HepG2 (cell line): ENCODE data around the gene ZSCAN2. TPM values are rescaled to one million over a fixed set of nuclear protein-coding genes. Genes with fewer than 3 reads are reported as not detected.
A peak's percentile ranks its signal among the peaks of the same experiment; 100 is the strongest.

Source experiments
- ATAC-seq: fragments of 200-7000 bp; cut with Tn5 transposase; 3 replicates; pipeline ENCODE4 v1.9.1; 2020; ENCODE audit warnings: mild to moderate bottlenecking, moderate library complexity
- BruUV-seq: library from RNA; stranded (reverse); fragments of 400-500 nt; replicated peaks from 2 replicates; lab custom pipeline; 2021; lab: Mats Ljungman, UMichigan
- CTCF ChIA-PET: fragments of 300-600 bp; formaldehyde crosslinking; extraction: SDS; loops from one replicate; lab custom pipeline; 2021; ENCODE audit warnings: low total read pairs, inconsistent platforms, low intra/inter-chr PET ratio; lab: Yijun Ruan, JAX
- POLR2A ChIA-PET: fragments of 350-600 bp; sonication (Branson Sonifier 250); formaldehyde crosslinking; loops from one replicate; lab custom pipeline; 2020; ENCODE audit warnings: antibody characterized with exemption, inconsistent platforms; lab: Yijun Ruan, JAX
- DNase-seq: peaks from one replicate; pipeline ENCODE4 v3.0.0-alpha.2; 2015; ENCODE audit warnings: low spot score
- FAIRE-seq: peaks from 3 replicates; lab custom pipeline; 2011; peaks lifted over from hg19 to GRCh38; lab: Jason Lieb, UNC
- H2AFZ ChIP-seq: one replicate; pipeline ENCODE4 v1.6.1; 2011; ENCODE audit warnings: low read length, inconsistent platforms
- H3K27ac ChIP-seq: fragments of 300-600 bp; 3 replicates; pipeline ENCODE4 v1.8.0; 2011; ENCODE audit warnings: mixed run types, mild to moderate bottlenecking, mixed read lengths, low read length, inconsistent platforms; ENCODE audit not compliant: insufficient read depth; ENCODE audit errors: extremely low read length
- H3K27me3 ChIP-seq, 2 experiments: fragments of 200-600 bp in 1 of 2; 2 replicates in 1 of 2; 3 replicates in 1 of 2; pipeline versions ENCODE4 v1.6.0 to v1.8.0; 2011; ENCODE audit warnings: low read length in 2 of 2, mild to moderate bottlenecking in 2 of 2, moderate library complexity in 2 of 2, inconsistent platforms in 1 of 2; ENCODE audit not compliant: insufficient read depth in 2 of 2, control insufficient read depth in 1 of 2
- H3K36me3 ChIP-seq, 2 experiments: fragments of 200-600 bp in 1 of 2; replicated peaks in 1 of 2; 2 replicates in 1 of 2; 3 replicates in 1 of 2; pipeline versions ENCODE4 v1.5.1 to v1.8.0; 2011; ENCODE audit warnings: low read length in 2 of 2, inconsistent platforms in 1 of 2; ENCODE audit not compliant: insufficient read depth in 2 of 2, control insufficient read depth in 1 of 2
- H3K4me1 ChIP-seq: 2 replicates; pipeline ENCODE4 v1.5.1; 2012; ENCODE audit warnings: low read length, inconsistent platforms; ENCODE audit not compliant: insufficient read depth
- H3K4me2 ChIP-seq: 2 replicates; pipeline ENCODE4 v1.6.0; 2011; ENCODE audit warnings: low read depth, low read length, inconsistent platforms
- H3K4me3 ChIP-seq, 3 experiments: fragments of 200-600 bp in 1 of 3; sonication (generic), shearing (Covaris generic) in 1 of 3; replicated peaks in 1 of 3; 2 replicates each; pipeline ENCODE4 v1.5.1; 2011 to 2016; ENCODE audit warnings: low read length in 3 of 3, inconsistent platforms in 2 of 3, low read depth in 2 of 3, mild to moderate bottlenecking in 2 of 3, control low read depth in 1 of 3, mixed read lengths in 1 of 3; ENCODE audit not compliant: insufficient read depth in 1 of 3
- H3K79me2 ChIP-seq: one replicate; pipeline ENCODE4 v1.6.1; 2011; ENCODE audit warnings: low read length, inconsistent platforms; ENCODE audit not compliant: insufficient read depth
- H3K9ac ChIP-seq: 2 replicates; pipeline ENCODE4 v1.6.0; 2011; ENCODE audit warnings: mild to moderate bottlenecking, low read depth, low read length, inconsistent platforms; ENCODE audit not compliant: insufficient read depth
- H3K9me3 ChIP-seq: 2 replicates; pipeline ENCODE4 v1.5.1; 2012; ENCODE audit warnings: mild to moderate bottlenecking, low read length
- H4K20me1 ChIP-seq: 2 replicates; pipeline ENCODE4 v1.6.0; 2011; ENCODE audit warnings: inconsistent platforms, mild to moderate bottlenecking, low read length, moderate library complexity; ENCODE audit not compliant: insufficient read depth
- ELF3 ChIP-seq: IDR thresholded peaks from 2 replicates; pipeline ENCODE4 v1.6.1; 2016; ENCODE audit warnings: missing genetic modification reagents, missing compliant biosample characterization
- ELF4 ChIP-seq: sonication (generic); formaldehyde crosslinking; IDR thresholded peaks from 2 replicates; pipeline ENCODE4 v1.5.0; 2020; ENCODE audit warnings: missing genetic modification reagents, mild to moderate bottlenecking, moderate library complexity, borderline replicate concordance
- ERF ChIP-seq: IDR thresholded peaks from 2 replicates; pipeline ENCODE4 v1.6.1; 2018; ENCODE audit warnings: missing biosample characterization, missing genetic modification reagents
- FOSL1 ChIP-seq: sonication (generic); formaldehyde crosslinking; IDR thresholded peaks from 2 replicates; pipeline ENCODE4 v1.9.0; 2021; ENCODE audit warnings: missing genetic modification reagents, borderline replicate concordance
- FOSL2 ChIP-seq: sonication (generic); formaldehyde crosslinking; IDR thresholded peaks from 2 replicates; pipeline ENCODE4 v1.4.0; 2020; ENCODE audit warnings: missing genetic modification reagents
- GATAD2A ChIP-seq: IDR thresholded peaks from 2 replicates; pipeline ENCODE4 v1.6.1; 2016
- HDAC2 ChIP-seq: sonication (generic); formaldehyde crosslinking; IDR thresholded peaks from 2 replicates; pipeline ENCODE4 v1.4.0; 2020; ENCODE audit warnings: missing genetic modification reagents
- HOXA3 ChIP-seq: sonication (generic); formaldehyde crosslinking; IDR thresholded peaks from 2 replicates; pipeline ENCODE4 v1.5.0; 2020; ENCODE audit warnings: missing genetic modification reagents
- MIXL1 ChIP-seq: IDR thresholded peaks from 2 replicates; pipeline ENCODE4 v1.6.1; 2016
- SAP130 ChIP-seq: IDR thresholded peaks from 2 replicates; pipeline ENCODE4 v1.6.1; 2016; ENCODE audit warnings: low read depth
- SIN3B ChIP-seq: fragments of 150-350 bp; IDR thresholded peaks from 2 replicates; pipeline ENCODE4 v1.6.1; 2014; ENCODE audit warnings: low read length
- SMC3 ChIP-seq: IDR thresholded peaks from 2 replicates; pipeline ENCODE4 v1.6.1; 2011; ENCODE audit warnings: low read length, improper control_type of control experiment
- SP140L ChIP-seq: sonication (generic); formaldehyde crosslinking; IDR thresholded peaks from 2 replicates; pipeline ENCODE4 v1.4.0; 2020; ENCODE audit warnings: missing genetic modification reagents, borderline replicate concordance
- TEAD3 ChIP-seq: optimal IDR thresholded peaks from 2 replicates; pipeline ENCODE3; 2016; ENCODE audit warnings: borderline replicate concordance
- ZBTB37 ChIP-seq: sonication (generic); formaldehyde crosslinking; IDR thresholded peaks from 2 replicates; pipeline ENCODE4 v1.4.0; 2020; ENCODE audit warnings: mild to moderate bottlenecking, missing genetic modification reagents
- ZC3H4 ChIP-seq: sonication (generic); formaldehyde crosslinking; IDR thresholded peaks from 2 replicates; pipeline ENCODE4 v1.4.0; 2020; ENCODE audit warnings: missing genetic modification reagents, borderline replicate concordance
- ZFP90 ChIP-seq: sonication (generic); formaldehyde crosslinking; IDR thresholded peaks from 2 replicates; pipeline ENCODE4 v1.8.0; 2022; ENCODE audit warnings: missing genetic modification reagents, mild to moderate bottlenecking, inconsistent platforms, borderline replicate concordance
- ZNF329 ChIP-seq: sonication (generic); formaldehyde crosslinking; IDR thresholded peaks from 2 replicates; pipeline ENCODE4 v1.9.0; 2021; ENCODE audit warnings: low read depth, mild to moderate bottlenecking, missing genetic modification reagents
- WGBS: methylation state at CpG from one replicate; pipeline ENCODE4 v1.1.6; 2017; ENCODE audit warnings: low lambda C conversion rate; 5-methylcytosine and 5-hydroxymethylcytosine counted together
- in situ Hi-C: cut with HindIII; loops from 2 replicates; pipeline ENCODE4 v1.10.0; 2017; ENCODE audit warnings: low pct_unique_long_range_greater_than_20kb; ENCODE audit not compliant: extremely low pct_ligation_motif_present
- intact Hi-C: fragments of 100-400 bp; cut with micrococcal nuclease; formaldehyde crosslinking; loops from one replicate; pipeline ENCODE4 v1.10.0; 2022; ENCODE audit not compliant: unreplicated experiment
- polyA plus RNA-seq, 8 experiments: library from polyadenylated mRNA; depleted of rRNA in 3 of 8; stranded (reverse) in 7 of 8; unstranded in 1 of 8; fragments of >200 nt; fragmentation: Illumina TruSeq in 4 of 8; extraction: Trizol in 4 of 8; gene quantifications; 2 replicates each; pipeline versions ENCODE4 v1.2.1 to v1.2.3, GENCODE V29; 2011 to 2016; ENCODE audit warnings: low read depth in 4 of 8, missing spikeins in 1 of 8, mixed read lengths in 1 of 8; ENCODE audit not compliant: insufficient read depth in 1 of 8
- total RNA-seq, 5 experiments: library from RNA; depleted of rRNA; stranded (reverse); fragments of >200 nt; fragmentation: Illumina TruSeq; extraction: Trizol; gene quantifications; 2 replicates each; pipeline ENCODE4 v1.2.3, GENCODE V29; 2016; ENCODE audit warnings: low read depth in 1 of 5
- TF ChIP-seq, protein P1 (sequence below): sonication (generic); formaldehyde crosslinking; IDR thresholded peaks from 2 replicates; pipeline ENCODE4 v1.4.0; 2020; ENCODE audit warnings: mild to moderate bottlenecking, low read depth, missing genetic modification reagents
- TF ChIP-seq, protein P2 (sequence below): sonication (generic); formaldehyde crosslinking; IDR thresholded peaks from 2 replicates; pipeline ENCODE4 v1.4.0; 2020; ENCODE audit warnings: missing genetic modification reagents
- TF ChIP-seq, protein P3 (sequence below): sonication (generic); formaldehyde crosslinking; IDR thresholded peaks from 2 replicates; pipeline ENCODE4 v1.5.1; 2020; ENCODE audit warnings: mild to moderate bottlenecking, moderate library complexity, missing genetic modification reagents

ZSCAN2 gene
- total and polyA plus RNA-seq, 2 of the 13 experiments (the other 11 are each of a cell fraction or from before 2014, with no cell fraction given) = 11.4 to 21.5 TPM

- in situ Hi-C loops = loop anchor here (5.0 to 10.0 kb wide), 2 partner anchors 38 to 326 kb away; no protein-coding TSS in a partner anchor
- Histone ChIP-seq H3K9ac (no peak overlapping the region), H4K20me1 (no peaks in the 10 kb centered on the region), H3K4me1 (peaks cover 60% of the 10 kb centered on the region), H3K9me3 (no peaks in the 10 kb centered on the region), H2AFZ (no peak overlapping the region), H3K27ac (no peak overlapping the region), H3K27me3 (no peaks in the 10 kb centered on the region; a peak in 1 of 5 replicates), H3K4me3 (no peak overlapping the region), H3K36me3 (0 out of 5 replicates have a peak, but pooled peaks cover 0 to 2% of the 10 kb centered on the region in 2 experiments), H3K79me2 (peaks cover 21% of the 10 kb centered on the region), H3K4me2 (no peak overlapping the region)
- WGBS = 36% methylated on average over 1 of the region's 1 CpG
- no TSS peak for BruUV-seq
- ATAC-seq (peak; percentile 32; the same call in 2 of the 3 replicates), DNase-seq (peak; percentile 65), FAIRE-seq (no peak)
- intact Hi-C loops = loop anchor here (1.0 to 5.0 kb wide), 4 partner anchors 11 to 148 kb away; partner anchors contain the start of genes NMB and ZNF592
- ChIA-PET POLR2A (interaction anchor here (0.9 to 1.8 kb wide), 5 partner anchors 11 to 148 kb away, joined by 3 to 11 read pairs (median 5); partner anchors contain the start of gene WDR73), CTCF (interaction anchor here (0.8 to 4.1 kb wide), 6 partner anchors 11 to 246 kb away, joined by 3 to 34 read pairs (median 6); partner anchors contain the start of genes NMB and WDR73)
- TF ChIP-seq ZBTB37 (peak; percentile 74; the same call in 1 of the 2 replicates), HOXA3 (CRISPR knock-in tag) (no peak), ELF4 (CRISPR knock-in tag) (no peak), SAP130 (peak; percentile 37; the same call in 1 of the 2 replicates), GATAD2A (CRISPR knock-in tag) (peak; percentile 16; the same call in 1 of the 2 replicates), SP140L (CRISPR knock-in tag) (0 out of 2 replicates have a peak, but pooled peaks have one; percentile 42), ZFP90 (0 out of 2 replicates have a peak, but pooled peaks have one; percentile 58), MIXL1 (peak; percentile 69; the same call in 1 of the 2 replicates), ELF3 (CRISPR knock-in tag) (peak; percentile 41; the same call in 1 of the 2 replicates), ZC3H4 (CRISPR knock-in tag) (no peak), HDAC2 (CRISPR knock-in tag) (0 out of 2 replicates have a peak, but pooled peaks have one; percentile 40), TEAD3 (CRISPR knock-in tag) (peak; percentile 21), FOSL1 (no peak), ERF (CRISPR knock-in tag) (0 out of 2 replicates have a peak, but pooled peaks have one; percentile 53), SIN3B (no peak), FOSL2 (CRISPR knock-in tag) (0 out of 2 replicates have a peak, but pooled peaks have one; percentile 6), ZNF329 (CRISPR knock-in tag) (no peak), SMC3 (peak; percentile 91)
- TF ChIP-seq, protein P1, sequence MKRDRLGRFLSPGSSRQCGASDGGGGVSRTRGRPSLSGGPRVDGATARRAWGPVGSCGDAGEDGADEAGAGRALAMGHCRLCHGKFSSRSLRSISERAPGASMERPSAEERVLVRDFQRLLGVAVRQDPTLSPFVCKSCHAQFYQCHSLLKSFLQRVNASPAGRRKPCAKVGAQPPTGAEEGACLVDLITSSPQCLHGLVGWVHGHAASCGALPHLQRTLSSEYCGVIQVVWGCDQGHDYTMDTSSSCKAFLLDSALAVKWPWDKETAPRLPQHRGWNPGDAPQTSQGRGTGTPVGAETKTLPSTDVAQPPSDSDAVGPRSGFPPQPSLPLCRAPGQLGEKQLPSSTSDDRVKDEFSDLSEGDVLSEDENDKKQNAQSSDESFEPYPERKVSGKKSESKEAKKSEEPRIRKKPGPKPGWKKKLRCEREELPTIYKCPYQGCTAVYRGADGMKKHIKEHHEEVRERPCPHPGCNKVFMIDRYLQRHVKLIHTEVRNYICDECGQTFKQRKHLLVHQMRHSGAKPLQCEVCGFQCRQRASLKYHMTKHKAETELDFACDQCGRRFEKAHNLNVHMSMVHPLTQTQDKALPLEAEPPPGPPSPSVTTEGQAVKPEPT (CRISPR knock-in tag) = no peak
- TF ChIP-seq, protein P2, sequence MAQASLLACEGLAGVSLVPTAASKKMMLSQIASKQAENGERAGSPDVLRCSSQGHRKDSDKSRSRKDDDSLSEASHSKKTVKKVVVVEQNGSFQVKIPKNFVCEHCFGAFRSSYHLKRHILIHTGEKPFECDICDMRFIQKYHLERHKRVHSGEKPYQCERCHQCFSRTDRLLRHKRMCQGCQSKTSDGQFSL (CRISPR knock-in tag) = no peak
- TF ChIP-seq, protein P3, sequence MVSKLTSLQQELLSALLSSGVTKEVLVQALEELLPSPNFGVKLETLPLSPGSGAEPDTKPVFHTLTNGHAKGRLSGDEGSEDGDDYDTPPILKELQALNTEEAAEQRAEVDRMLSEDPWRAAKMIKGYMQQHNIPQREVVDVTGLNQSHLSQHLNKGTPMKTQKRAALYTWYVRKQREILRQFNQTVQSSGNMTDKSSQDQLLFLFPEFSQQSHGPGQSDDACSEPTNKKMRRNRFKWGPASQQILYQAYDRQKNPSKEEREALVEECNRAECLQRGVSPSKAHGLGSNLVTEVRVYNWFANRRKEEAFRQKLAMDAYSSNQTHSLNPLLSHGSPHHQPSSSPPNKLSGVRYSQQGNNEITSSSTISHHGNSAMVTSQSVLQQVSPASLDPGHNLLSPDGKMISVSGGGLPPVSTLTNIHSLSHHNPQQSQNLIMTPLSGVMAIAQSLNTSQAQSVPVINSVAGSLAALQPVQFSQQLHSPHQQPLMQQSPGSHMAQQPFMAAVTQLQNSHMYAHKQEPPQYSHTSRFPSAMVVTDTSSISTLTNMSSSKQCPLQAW (CRISPR knock-in tag) = no peak
Observed at GRCh38 chr15:84598993-84599392, 1.8 kb upstream of the ZSCAN2 start.
